Superior temporal gyrus (tissue), 1 donor: ENCODE results near the gene KAT14.
A peak's percentile ranks its signal among the peaks of the same experiment; 100 is the strongest.
"Not testable (repeated sequence)": the region's sequence is repeated elsewhere in the genome, so short reads cannot be mapped to it uniquely, and the experiment has no call there.

Experiments used
- DNase-seq: peaks from one replicate; pipeline ENCODE4 v3.0.0-alpha.2; 2016; ENCODE audit errors: extremely low spot score

Gene KAT14

DNA sequence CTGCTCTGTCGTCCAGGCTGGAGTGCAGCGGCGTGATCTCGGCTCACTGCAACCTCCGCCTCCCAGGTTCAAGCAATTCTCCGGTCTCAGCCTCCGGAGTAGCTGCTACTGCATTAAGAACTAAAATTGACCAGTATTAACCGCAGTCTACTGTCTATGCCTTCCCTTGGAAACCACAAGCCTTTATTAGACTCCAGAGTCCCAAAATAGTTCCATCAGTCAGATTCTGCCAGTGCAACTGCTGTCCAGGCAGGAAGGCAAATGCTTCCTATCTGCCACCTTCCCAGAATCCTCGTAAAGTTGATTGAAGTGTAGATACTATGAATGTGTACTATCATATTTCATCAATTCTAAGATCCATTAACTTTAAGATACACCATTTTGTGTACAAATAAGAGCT lies 16.7 kb downstream of the KAT14 start:
- DNase-seq = no peak

DNA sequence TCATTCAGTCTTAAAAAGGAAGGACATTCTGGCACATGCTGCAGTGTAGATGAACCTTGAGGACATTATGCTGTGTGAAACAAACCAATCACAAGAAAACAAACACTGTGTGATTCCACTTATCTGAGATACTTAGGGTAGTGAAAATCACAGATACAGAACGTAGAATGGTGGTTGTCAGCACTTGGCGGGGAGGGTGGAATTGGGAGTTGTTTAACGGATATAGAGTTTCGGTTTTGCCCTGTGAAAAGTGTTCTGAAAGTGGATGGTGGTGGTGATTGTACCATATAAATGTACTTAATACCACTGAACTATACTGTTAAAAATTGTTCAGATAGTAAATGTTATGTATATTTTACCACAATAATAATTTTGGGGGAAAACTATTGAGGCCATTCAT lies 18.4 kb downstream of the KAT14 start:
- no peak for DNase-seq

DNA sequence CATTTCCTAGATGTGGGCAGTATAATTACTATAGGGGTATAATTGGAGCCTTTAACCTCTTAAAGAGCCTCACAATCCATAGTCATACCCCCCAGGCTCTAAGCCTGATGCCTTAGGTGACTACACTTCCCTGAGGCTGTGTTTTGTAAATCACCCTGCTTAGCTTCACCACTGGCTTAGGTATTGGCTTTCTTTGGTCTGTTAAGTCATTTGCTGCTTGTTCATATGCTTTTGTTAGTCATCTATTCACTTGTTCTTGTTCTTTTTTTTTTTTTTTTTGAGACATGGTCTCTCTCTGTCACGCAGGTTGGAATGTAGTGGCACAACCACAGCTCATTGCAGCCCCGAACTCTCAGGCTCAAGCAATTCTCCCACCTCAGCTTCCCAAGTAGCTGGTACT lies 26.7 kb downstream of the KAT14 start:
- no peak for DNase-seq

DNA sequence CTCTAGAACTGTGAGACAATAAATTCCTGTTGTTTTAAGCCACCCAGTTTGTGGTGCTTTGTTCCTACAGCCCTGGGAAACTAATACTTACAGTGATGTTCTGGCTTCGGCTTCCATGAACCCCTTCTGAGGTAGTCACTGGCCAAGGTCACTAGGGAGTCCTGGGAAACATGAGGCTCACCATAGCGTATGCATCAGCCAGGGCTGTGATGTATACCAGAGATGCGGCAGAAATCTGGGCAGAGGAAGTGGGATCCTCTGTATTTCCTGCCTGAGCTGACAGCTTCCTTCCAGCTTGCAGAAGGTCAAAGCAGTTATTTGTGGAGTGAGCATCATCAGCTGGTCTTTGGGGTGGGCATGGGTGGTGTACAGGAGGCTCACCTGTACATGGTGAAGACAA lies 27.9 kb downstream of the KAT14 start:
- DNase-seq = no peak

DNA sequence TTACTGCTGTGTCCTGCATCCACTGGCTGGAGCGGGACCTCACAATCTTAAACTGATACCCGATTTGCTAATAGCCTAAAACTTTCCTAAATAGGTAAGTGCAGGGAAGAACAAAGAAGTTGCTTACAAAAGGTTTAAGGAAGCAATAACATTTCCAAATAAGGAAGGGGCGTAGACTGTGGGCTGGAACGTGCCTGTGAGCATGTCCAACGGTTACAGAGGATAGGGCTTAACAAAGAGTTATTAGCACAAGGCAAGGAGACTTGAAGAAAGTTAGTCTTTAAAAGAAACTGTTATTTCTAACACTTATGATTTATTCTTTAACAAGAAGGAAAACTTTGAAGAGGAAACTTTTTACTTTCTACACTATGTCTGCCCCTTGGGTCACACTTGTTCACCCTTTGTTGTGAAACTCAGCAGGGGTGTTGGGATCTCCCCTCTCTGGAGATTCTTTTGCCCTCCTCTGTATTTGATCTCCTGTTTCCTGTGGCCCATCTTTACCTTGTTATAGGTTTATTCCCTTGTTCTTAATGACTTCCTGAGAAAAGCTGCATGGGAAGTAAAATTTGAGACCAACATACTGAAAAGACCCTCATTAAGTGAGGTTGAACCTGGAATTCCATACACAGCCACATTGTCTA lies 28.7 kb downstream of the KAT14 start:
- DNase-seq = no peak

DNA sequence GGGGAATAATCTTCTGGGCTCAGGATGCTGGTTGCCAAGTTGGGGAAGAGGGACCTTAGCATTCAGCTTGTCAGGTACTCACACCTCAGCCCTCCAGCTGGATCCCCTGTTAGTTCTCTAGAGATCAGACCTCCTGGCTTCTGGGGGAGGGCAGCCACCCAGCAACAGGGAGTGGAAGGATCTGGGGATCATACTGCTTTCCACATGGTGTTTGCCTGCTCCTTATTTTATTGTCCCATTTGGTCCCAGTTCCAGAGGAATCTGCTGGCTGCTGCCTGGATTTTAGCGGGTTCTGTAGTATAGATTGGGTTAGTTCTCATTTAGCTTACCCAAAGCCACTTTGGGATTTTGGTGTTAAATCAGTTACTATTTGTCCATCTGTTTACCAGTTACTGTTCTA lies 29.3 kb downstream of the KAT14 start:
- DNase-seq = no peak

DNA sequence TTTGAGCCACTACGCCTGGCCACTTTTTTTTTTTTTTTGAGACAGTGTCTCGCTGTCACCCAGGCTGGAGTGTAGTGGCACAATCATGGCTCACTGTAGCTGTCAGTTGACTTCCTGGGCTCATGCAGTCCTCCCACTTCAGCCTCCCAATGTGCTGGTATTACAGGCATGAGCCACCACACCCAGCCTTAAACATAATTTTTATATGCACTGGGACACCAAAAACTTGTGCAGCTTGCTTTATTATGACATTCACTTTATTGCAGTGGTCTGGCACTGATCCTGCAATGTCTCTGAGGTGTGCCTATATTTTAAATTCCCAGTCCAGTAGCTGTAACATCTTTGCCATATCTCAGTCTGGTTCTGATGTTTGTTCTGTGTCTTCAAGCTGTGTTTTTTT lies 34.7 kb downstream of the KAT14 start:
- DNase-seq = no peak

DNA sequence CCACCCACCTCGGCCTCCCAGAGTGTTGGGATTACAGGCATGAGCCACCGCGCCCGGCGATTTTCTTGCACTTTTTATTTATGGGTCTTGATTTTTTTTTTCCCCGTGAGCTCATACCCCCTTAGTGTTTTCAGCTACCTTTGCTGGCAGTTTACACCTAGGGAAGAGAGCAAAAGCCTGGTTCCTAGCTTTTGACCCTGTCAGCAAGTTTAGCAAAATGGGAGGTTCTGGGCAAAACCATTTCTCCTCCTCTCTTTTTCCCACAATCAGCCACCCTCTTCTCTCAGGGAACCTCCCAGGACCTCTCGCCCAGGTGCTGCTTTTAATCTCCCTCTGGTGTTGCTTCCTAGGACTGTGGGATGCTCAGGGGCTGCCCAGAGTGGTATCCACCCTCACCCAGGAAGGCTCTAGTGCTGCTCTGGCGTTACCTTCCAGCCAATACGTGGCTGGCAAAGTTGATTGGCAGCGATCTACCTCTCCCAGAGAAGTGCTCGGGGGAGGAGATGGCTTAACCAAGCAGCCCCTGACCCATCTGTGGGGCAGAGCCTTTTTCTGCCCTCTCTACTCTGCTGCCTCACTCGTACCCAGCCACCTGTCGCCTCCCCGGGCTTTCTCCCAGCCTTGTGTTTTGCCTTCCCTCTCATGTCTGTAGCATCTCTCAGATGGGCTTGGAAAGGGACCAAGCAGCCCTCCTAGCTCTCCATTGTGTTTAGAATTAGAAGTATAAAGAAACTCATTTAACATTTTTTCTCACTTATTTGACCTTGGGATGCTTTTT lies 37.4 kb downstream of the KAT14 start:
- DNase-seq = no peak

DNA sequence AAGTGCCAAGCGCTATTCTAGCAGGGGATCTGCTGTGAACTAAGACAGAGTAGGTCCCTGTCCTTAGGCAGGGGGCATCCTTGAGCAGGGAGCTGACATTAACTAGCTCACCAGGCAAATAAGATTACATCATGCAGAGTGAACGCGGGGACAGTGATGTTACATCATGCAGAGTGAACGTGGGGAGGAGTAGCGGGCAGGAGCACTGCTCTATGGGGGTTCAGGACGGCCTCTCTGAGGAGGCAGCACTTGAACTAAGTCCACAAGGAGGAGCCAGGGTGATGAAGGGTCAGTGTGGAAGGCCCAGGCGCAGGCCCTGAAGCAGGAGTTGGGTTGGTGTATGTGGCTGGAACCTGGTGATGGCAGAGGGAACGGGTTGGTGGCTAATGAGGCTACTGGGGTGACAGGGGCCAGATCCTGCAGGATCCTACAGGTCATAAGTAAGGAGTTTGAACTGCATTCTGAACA lies 38.7 kb downstream of the KAT14 start:
- DNase-seq = no peak

DNA sequence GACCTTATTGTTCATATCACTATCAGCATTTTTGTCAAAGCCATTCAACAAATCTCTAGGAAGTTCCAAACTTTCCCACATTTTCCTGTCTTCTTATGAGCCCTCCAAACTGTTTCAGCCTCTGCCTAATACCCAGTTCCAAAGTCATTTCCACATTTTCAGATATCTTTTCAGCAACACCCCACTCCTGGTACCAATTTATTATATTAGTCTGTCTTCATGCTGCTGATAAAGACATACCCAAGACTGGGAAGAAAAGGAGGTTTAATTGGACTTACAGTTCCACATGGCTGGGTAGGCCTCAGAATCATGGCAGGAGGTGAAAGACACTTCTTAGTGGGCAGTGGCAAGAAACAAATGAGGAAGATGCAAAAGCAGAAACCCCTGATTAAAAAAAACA lies 42.7 kb downstream of the KAT14 start:
- DNase-seq = not testable (repeated sequence)

DNA sequence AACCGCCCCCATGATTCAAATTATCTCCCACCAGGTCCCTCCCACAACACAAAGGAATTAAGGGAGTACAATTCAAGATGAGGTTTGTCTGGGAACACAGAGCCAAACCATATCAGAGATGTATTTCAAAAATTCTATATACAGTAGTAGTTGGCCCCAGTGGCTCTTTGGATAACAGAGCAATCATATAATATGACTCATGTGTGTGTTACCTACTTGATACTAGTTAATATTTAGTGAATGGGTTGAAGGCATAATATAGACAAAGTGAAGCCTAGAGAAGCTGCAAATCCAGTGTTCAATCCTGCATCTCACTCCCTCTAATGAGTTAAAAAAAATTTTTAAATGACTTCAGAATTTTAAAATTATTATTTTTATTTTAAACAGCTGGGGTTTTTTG lies 43.2 kb downstream of the KAT14 start:
- DNase-seq = no peak

DNA sequence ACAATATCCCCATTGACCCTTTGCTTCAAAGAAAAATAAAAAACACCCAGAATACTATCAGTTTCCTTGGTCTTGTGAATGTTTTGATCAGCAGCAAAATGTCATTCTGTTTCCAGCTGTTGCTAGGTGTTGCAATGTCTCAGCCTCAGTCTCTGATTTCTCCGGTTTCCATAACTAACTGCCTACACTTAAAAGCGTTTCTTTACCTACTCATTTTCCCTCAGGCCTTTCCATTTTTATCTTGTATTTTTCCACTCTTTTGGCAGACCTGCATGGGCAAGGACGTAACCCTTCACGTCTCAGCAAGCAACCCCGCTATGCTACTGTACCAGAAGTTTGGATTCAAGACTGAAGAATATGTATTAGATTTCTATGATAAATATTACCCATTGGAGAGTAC lies 49.4 kb downstream of the KAT14 start:
- DNase-seq = no peak

DNA sequence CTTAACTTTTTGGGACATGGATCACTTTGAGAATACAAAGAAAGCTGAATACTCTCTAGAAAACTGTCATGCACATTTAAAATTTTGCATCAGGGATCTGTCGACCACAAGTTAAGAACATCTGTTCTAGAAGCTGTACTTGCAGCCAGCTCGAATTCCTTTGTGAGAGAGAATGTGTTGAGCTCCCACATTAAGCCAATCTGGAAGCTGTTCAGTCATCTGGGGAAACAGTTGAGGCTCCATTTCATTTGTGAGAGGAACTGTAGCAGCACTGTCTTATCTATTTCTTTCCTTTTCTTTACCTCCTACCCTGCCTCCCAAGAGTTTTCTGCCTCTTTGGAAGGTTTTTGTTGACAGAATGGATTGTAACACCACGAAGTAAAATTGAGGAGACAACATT lies 50.8 kb downstream of the KAT14 start:
- DNase-seq = peak; percentile 24

DNA sequence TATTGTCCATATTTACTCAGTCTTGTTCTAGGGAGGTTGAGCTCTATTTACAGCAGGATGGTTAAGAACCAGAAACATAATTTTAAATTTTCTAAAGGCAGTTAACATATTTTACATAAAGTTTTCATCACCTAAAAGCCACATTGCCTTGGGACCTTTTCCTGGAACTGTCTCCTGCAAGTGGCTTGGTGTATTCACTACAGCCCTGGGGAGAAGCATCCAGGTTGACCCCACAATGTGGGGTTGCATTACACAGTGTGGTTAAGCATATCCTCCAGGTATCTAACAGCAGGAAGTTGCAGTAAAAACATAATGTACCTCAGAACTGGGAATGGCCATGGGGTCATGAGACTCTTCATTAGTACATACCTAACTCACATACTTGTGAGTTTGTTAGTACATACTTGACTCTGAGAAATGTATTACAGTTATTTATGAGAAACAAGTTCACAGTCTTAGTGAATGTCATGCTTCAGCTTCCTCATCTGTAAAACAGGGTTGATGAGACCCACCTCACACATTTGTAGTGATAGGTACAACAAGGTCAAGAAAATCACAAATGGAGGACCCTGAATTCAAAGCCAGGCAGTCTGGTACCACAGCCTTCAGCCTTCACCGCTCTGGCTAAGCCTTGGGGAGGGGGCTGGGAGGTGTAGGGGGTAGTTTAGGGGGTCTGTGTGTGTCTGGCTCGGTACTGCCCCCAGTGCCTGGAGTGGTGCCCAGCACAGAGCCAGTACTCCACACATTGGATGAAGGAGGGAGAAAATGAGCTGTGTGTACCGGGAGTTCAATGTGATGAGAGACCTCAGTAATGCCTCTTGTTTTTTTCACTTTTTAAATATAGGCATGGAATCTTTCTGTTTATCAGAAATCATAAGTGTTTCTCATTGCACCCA lies 52.9 kb downstream of the KAT14 start:
- no peak for DNase-seq

DNA sequence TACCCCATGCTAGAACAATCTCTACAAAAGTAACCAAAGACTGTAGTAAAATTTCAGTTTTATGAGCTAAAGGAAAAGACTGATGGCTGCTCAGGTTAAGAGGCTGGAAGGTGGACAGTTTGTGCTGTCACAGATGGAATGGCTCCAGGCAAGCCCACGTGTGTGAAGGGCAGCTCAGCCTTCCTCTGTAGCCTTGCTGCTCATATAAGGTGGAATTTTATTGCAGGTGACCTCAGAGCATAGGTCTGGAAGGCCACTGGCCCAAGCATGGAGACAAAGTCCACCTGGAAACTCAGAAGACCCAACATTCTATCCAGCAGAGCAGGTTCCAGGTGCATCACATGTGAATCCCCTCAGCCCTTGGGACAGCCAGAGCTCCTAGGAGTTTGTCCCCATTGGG lies 53.6 kb downstream of the KAT14 start:
- no peak for DNase-seq

DNA sequence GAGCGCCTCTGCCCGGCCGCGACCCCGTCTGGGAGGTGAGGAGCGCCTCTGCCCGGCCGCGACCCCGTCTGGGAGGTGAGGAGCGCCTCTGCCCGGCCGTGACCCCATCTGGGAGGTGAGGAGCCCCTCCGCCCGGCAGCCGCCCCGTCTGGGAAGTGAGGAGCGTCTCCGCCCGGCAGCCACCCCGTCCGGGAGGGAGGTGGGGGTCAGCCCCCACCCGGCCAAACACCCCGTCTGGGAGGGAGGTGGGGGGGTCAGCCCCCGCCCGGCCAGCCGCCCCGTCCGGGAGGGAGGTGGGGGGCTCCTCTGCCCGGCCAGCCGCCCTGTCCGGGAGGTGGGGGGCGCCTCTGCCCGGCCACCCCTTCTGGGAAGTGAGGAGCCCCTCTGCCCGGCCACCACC lies 56.8 kb downstream of the KAT14 start:
- not testable (repeated sequence) for DNase-seq

DNA sequence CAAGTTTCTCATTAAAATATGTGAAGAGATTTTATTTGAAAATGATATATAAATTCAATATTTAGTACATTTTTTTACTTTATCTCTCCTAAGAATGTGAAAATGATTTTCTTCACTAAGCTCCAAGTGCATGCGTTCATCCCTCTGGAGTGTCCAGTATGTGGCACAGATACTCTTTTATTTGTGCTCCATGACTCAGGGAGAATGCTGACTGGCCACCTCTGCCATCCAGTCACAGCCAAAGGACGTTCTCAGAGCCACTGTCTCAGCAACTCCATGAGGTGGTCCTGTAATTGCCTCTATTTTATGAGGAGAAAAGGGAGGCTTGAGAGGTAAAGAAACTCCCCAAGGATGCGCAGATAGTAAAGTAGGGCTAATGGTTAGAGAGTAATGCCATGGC lies 58.3 kb downstream of the KAT14 start:
- DNase-seq = no peak

DNA sequence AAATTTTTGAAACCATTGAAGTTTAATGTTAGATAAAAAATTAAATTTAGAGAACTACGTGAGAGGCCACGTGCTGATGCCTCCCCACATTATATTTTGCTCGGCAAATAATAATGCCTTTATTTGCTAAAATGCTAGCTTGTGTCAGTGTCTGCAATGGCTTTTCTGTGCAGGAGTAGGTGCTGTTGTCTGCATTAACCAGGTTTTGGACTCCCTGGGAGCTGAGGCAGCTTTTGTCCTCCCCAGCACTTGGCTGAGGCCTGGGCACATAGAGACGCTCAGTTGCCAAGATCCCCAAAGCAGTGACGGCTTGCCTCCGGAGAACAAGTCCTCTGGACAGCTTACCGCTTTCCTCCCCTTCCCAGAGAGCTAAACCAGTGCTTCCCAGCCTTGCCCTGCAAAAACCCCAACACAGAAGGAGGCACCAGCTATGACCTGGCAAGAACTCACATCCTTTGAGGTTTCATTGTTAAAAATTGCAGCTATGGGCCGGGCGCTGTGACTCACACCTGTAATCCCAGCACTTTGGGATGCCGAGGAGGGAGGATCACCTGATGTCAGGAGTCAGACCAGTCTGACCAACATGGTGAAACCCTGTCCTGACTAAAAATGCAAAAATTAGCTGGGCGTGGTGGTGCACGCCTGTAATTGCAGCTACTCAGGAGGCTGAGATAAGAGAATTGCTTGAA lies 59.9 kb downstream of the KAT14 start:
- DNase-seq = no peak

DNA sequence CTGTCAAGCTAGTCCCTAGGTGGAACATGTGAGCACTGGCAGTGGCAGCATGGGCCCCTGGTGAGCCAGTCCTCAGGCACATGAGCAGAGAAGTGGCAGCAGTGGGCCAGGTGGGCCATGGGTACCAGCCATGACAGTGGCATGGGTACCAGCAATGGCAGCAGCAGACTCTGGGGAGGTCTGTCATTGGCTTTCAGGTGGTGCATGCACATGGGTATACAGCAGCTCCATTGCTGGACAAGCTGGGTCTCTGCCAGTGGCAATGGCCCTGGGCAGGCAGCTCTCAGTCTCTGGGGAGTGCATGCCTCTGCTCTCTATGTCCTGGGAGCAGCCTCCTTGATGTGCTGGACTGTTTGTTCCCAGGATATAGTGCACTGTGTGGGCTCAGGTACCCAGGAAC lies 65.3 kb downstream of the KAT14 start:
- no peak for DNase-seq

DNA sequence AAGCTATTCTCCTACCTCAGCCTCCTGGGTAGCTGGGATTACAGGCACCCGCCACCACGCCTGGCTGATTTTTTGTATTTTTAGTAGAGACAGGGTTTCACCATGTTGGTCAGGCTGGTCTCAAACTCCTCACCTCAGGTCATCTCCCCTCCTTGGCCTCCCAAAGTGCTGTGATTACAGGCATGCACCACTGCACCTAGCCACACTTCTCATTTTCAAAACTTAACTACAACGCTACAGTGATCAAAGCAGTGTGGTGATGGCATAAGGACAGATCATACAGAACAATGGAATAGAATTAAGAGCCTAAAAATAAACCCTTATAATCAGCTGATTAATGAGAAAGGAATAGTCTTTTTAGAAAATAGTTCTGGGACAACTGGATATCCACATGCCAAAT lies 66.0 kb downstream of the KAT14 start:
- DNase-seq = not testable (repeated sequence)

DNA sequence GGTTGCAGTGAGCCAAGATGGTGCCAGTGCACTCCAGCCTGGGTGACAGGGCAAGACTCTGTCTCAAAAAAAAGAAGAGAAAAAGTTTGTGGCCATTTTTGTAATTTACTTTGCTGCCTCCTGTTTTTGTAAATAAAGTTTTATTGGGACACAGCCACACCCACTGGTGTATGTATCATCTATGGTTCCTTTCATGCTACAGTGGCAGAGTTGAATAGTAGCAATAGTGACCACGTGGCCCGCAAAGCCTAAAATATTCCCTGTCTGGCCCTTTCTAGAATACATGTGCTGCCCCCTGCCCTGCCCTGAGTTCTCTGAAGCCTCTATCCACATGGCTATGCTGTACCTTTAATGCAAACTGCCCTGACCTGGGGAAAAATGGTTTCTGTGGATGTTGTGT lies 75.3 kb downstream of the KAT14 start:
- no peak for DNase-seq

DNA sequence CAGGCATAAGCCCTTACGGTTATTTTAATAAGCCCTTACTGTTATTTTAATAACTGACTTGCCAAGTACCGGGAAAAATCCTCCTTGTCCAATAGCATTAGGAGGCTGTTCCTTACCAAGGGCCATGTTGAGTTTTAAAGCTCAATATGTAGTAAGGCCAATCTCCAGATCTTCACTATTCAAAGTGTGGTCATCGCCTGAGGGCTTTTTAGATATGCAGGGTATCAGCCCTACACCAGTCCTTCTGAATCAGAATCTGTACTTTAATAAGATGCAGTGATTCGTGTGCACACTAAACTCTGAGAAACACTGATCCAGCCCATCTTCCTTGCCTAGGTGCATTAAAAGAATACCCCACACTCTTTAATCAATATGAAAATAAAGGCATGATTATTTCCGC lies 77.9 kb downstream of the KAT14 start:
- DNase-seq = no peak
